HCT116 (cell line): ENCODE results near the gene TRAPPC1. TPM values are rescaled to one million over a fixed set of nuclear protein-coding genes. Genes with fewer than 3 reads are reported as not detected.

Experiments
- ATAC-seq: fragments of 200-7000 bp; cut with Tn5 transposase; 2 replicates; pipeline ENCODE4 v1.9.1; 2020; ENCODE audit warnings: mild to moderate bottlenecking, moderate library complexity
- BruUV-seq: library from RNA; stranded (reverse); fragments of 400-500 nt; replicated peaks from 2 replicates; lab custom pipeline; 2021; lab: Mats Ljungman, UMichigan
- CTCF ChIA-PET: fragments of 300-600 bp; sonication (Branson Sonifier 250); formaldehyde crosslinking; loops from one replicate; lab custom pipeline; 2021; ENCODE audit warnings: antibody characterized with exemption; lab: Charles Lee
- POLR2A ChIA-PET: fragments of 300-600, 350-600 bp; sonication (Branson Sonifier 250); formaldehyde crosslinking; loops from one replicate; lab custom pipeline; 2021; ENCODE audit warnings: antibody characterized with exemption; lab: Charles Lee
- RAD21 ChIA-PET, 2 experiments: fragments of 300-600 bp; sonication (Branson Sonifier 250); formaldehyde crosslinking; loops; one replicate each; lab custom pipeline; 2023; ENCODE audit warnings: low total read pairs in 2 of 2; ENCODE audit not compliant: uncharacterized antibody in 2 of 2, unreplicated experiment in 2 of 2, low non-redundant PET in 1 of 2; lab: Charles Lee
- DNase-seq: peaks from one replicate; pipeline ENCODE4 v3.0.0-alpha.2; 2010; ENCODE audit warnings: low read depth, low spot score
- H2AFZ ChIP-seq: fragments of 200-600 bp; shearing (Covaris generic), sonication (generic); 2 replicates; pipeline ENCODE4 v1.6.1; 2017; ENCODE audit warnings: low read depth, mixed run types, mixed read lengths, antibody characterized with exemption, low read length; ENCODE audit not compliant: poor library complexity, severe bottlenecking
- H3K27ac ChIP-seq: 2 replicates; pipeline ENCODE4 v1.5.1; 2012; ENCODE audit warnings: low read depth, low read length
- H3K27me3 ChIP-seq: fragments of 200-600 bp; sonication (generic); 2 replicates; pipeline ENCODE4 v1.6.1; 2016; ENCODE audit warnings: mixed run types, low read length, mixed read lengths; ENCODE audit not compliant: insufficient read depth
- H3K36me3 ChIP-seq, 2 experiments: fragments of 200-500 bp in 1 of 2; fragments of 200-600 bp in 1 of 2; sonication (Bioruptor generic) in 1 of 2; sonication (generic) in 1 of 2; 2 replicates each; pipeline versions ENCODE4 v1.5.1 to v1.6.1; 2014 to 2016; ENCODE audit warnings: low read length in 2 of 2, inconsistent platforms in 1 of 2, mixed read lengths in 1 of 2, mixed run types in 1 of 2; ENCODE audit not compliant: insufficient read depth in 2 of 2, control insufficient read depth in 1 of 2
- H3K4me1 ChIP-seq, 2 experiments: fragments of 200-600 bp in 1 of 2; sonication (generic) in 1 of 2; 2 replicates each; pipeline versions ENCODE4 v1.5.1 to v1.6.1; 2012 to 2017; ENCODE audit warnings: low read length in 2 of 2, inconsistent platforms in 1 of 2, mild to moderate bottlenecking in 1 of 2, mixed read lengths in 1 of 2, mixed run types in 1 of 2, moderate library complexity in 1 of 2; ENCODE audit not compliant: insufficient read depth in 2 of 2, control insufficient read depth in 1 of 2
- H3K4me2 ChIP-seq: fragments of 200-600 bp; sonication (generic); 2 replicates; pipeline ENCODE4 v1.6.1; 2017; ENCODE audit warnings: mixed run types, low read length, mixed read lengths
- H3K4me3 ChIP-seq, 2 experiments: fragments of 200-600 bp in 1 of 2; sonication (generic) in 1 of 2; replicated peaks in 1 of 2; 2 replicates each; pipeline ENCODE4 v1.5.1; 2011 to 2016; ENCODE audit warnings: low read length in 2 of 2, control low read depth in 1 of 2, low read depth in 1 of 2, mild to moderate bottlenecking in 1 of 2, mixed read lengths in 1 of 2, mixed run types in 1 of 2
- H3K79me2 ChIP-seq: fragments of 200-600 bp; sonication (generic); 2 replicates; pipeline ENCODE4 v1.6.1; 2017; ENCODE audit warnings: mild to moderate bottlenecking, mixed run types, low read length, moderate library complexity, mixed read lengths; ENCODE audit not compliant: insufficient read depth
- H3K9ac ChIP-seq: fragments of 200-600 bp; sonication (generic); 2 replicates; pipeline ENCODE4 v1.6.1; 2016; ENCODE audit warnings: low read length, mixed read lengths
- H3K9me2 ChIP-seq: fragments of 200-600 bp; sonication (generic), shearing (Covaris generic); 2 replicates; pipeline ENCODE4 v1.6.1; 2017; ENCODE audit warnings: mixed run types, mild to moderate bottlenecking, moderate library complexity; ENCODE audit not compliant: insufficient read depth
- H3K9me3 ChIP-seq, 2 experiments: fragments of 200-500 bp in 1 of 2; fragments of 200-600 bp in 1 of 2; sonication (Bioruptor generic) in 1 of 2; sonication (generic) in 1 of 2; 2 replicates each; pipeline ENCODE4 v1.6.1; 2014 to 2017; ENCODE audit warnings: low read length in 2 of 2, mixed read lengths in 2 of 2, inconsistent platforms in 1 of 2, low read depth in 1 of 2, mild to moderate bottlenecking in 1 of 2, mixed run types in 1 of 2, moderate library complexity in 1 of 2; ENCODE audit not compliant: control insufficient read depth in 1 of 2, insufficient read depth in 1 of 2
- H4K20me1 ChIP-seq: fragments of 200-600 bp; sonication (generic), shearing (Covaris generic); 2 replicates; pipeline ENCODE4 v1.6.1; 2017; ENCODE audit warnings: mixed run types, mild to moderate bottlenecking, moderate library complexity; ENCODE audit not compliant: insufficient read depth
- CBX3 ChIP-seq: IDR thresholded peaks from 2 replicates; pipeline ENCODE4 v1.6.1; 2012; ENCODE audit warnings: low read depth
- ELF1 ChIP-seq: IDR thresholded peaks from 2 replicates; pipeline ENCODE4 v1.6.1; 2012; ENCODE audit warnings: low read depth, borderline replicate concordance
- FOSL1 ChIP-seq: IDR thresholded peaks from 2 replicates; pipeline ENCODE4 v1.6.1; 2012; ENCODE audit warnings: low read depth
- JUND ChIP-seq: IDR thresholded peaks from 2 replicates; pipeline ENCODE4 v1.6.1; 2012
- POLR2AphosphoS5 ChIP-seq: IDR thresholded peaks from 2 replicates; pipeline ENCODE4 v1.6.1; 2011; ENCODE audit warnings: mild to moderate bottlenecking, low read depth, low read length, moderate library complexity
- REST ChIP-seq: IDR thresholded peaks from 2 replicates; pipeline ENCODE4 v1.6.1; 2012; ENCODE audit warnings: low read depth
- SP1 ChIP-seq: IDR thresholded peaks from 2 replicates; pipeline ENCODE4 v1.6.1; 2012; ENCODE audit warnings: low read depth
- ZFX ChIP-seq: fragments of 450-650 bp; IDR thresholded peaks from 2 replicates; pipeline ENCODE4 v1.6.1; 2017
- ZNF274 ChIP-seq: fragments of 200-500 bp; sonication (Bioruptor generic); IDR thresholded peaks from 2 replicates; pipeline ENCODE4 v1.6.1; 2014; ENCODE audit warnings: mild to moderate bottlenecking, low read depth, low read length, inconsistent platforms
- intact Hi-C: fragments of 100-400 bp; cut with micrococcal nuclease; formaldehyde crosslinking; loops from 2 replicates; pipeline ENCODE4 v1.10.0; 2022
- total RNA-seq: library from RNA; stranded (reverse); gene quantifications from one replicate; pipeline ENCODE4 v1.2.1, GENCODE V29; 2021; ENCODE audit not compliant: unreplicated experiment
- TF ChIP-seq, protein P1 (sequence below): IDR thresholded peaks from 2 replicates; pipeline ENCODE4 v1.6.1; 2012

The TRAPPC1 gene
- total RNA-seq, 1 experiment from 2014 or later, result 123 TPM

DNA sequence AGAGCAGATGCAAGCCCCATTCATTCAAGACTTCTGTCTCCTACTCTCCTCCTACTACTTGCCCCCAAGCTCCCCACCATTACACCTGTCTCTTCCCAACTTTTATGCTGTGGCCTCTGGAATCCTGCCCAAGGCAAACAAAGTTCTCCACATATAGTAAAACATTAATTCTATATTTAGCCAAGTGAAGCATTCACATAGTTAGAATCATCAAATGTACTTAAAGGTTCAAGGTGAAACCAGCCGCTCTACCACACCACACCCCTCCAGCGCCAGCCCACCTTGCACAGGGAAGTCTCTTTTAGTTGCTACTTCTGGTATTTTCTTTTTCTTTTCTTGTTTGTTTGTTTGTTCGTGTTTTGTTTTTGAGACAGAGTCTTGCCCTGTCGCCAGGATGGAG is 45.3 kb upstream of the TRAPPC1 start:
- no peaks in the 10 kb centered on the region for H3K9me2 ChIP-seq
- DNase-seq (no peak), ATAC-seq (no peak)
- no peaks in the 10 kb centered on the region for H4K20me1 ChIP-seq
- intact Hi-C loops, result no loop called here
- H3K27ac ChIP-seq, result no peak overlapping the region
- BruUV-seq, result no TSS peak
- H3K9me3 ChIP-seq, result peaks cover 14 to 16% of the 10 kb centered on the region in 2 experiments; a peak in 3 of 4 replicates
- ChIA-PET CTCF (no interaction called here), RAD21 (no interaction called here), POLR2A (no interaction called here)
- H3K4me2 ChIP-seq, result no peak overlapping the region
- no peak overlapping the region for H2AFZ ChIP-seq
- no peaks in the 10 kb centered on the region for H3K36me3 ChIP-seq
- H3K4me1 ChIP-seq, result no peaks in the 10 kb centered on the region
- no peaks in the 10 kb centered on the region for H3K79me2 ChIP-seq
- H3K9ac ChIP-seq, result no peak overlapping the region
- no peaks in the 10 kb centered on the region for H3K27me3 ChIP-seq
- TF ChIP-seq ZNF274 (no peak), SP1 (no peak), FOSL1 (no peak), ZFX (no peak), ELF1 (no peak), JUND (no peak), POLR2AphosphoS5 (no peak)
- TF ChIP-seq, protein P1, sequence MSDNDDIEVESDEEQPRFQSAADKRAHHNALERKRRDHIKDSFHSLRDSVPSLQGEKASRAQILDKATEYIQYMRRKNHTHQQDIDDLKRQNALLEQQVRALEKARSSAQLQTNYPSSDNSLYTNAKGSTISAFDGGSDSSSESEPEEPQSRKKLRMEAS, result no peak
- no peak overlapping the region for H3K4me3 ChIP-seq

DNA sequence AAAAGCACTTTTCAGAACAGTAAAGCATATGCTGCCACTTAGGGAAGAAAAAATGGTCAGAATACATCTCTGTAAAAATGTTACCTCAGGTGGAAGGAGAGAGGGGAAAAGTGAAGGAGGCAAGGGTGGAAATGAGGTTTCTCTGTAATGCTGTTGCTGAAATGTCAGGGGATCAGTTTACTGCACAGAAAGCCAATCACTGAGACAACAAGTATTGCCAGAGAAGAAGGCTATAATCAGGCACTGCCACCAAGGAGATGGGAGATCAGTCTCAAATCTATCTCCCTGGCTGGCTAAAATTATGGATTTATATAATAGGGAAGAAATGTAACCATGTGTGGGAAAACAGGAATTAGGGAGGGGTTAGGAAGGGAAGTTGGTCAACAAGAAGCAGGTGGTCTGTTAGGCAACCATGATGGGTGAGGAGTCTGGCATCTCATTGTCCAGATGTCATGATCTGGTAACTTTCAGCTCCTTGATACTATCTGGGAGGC is 42.9 kb upstream of the TRAPPC1 start:
- intact Hi-C loops, result no loop called here
- Histone ChIP-seq H3K79me2 (no peaks in the 10 kb centered on the region), H3K27ac (no peak overlapping the region), H3K9ac (no peak overlapping the region), H3K36me3 (no peaks in the 10 kb centered on the region), H3K4me3 (no peak overlapping the region), H3K9me2 (no peaks in the 10 kb centered on the region), H3K4me1 (no peaks in the 10 kb centered on the region), H3K4me2 (no peak overlapping the region), H4K20me1 (no peaks in the 10 kb centered on the region), H2AFZ (no peak overlapping the region), H3K9me3 (peaks cover 14 to 16% of the 10 kb centered on the region in 2 experiments; a peak in 3 of 4 replicates), H3K27me3 (no peaks in the 10 kb centered on the region)
- ChIA-PET POLR2A (no interaction called here), RAD21 (no interaction called here), CTCF (interaction anchor here (0.9 kb wide), 1 partner anchor 16 kb away, joined by 3 read pairs; no protein-coding TSS in a partner anchor)
- BruUV-seq, result no TSS peak
- no peak for DNase-seq
- TF ChIP-seq REST (no peak), CBX3 (peak; percentile 50; the same call in 1 of the 2 replicates)
- ATAC-seq, result no peak
